CD4-positive, alpha-beta T cell treated with Interleukin-6 for 4 hours (primary cell): ENCODE data around the gene DNAJC27.
"Not testable (repeated sequence)": the region's sequence is repeated elsewhere in the genome, so short reads cannot be mapped to it uniquely, and the experiment has no call there.

ENCODE experiments used
- DNase-seq: peaks from one replicate; pipeline ENCODE4 v3.0.0-alpha.2; 2020; ENCODE audit warnings: mixed read lengths

DNAJC27 gene

GRCh38 chr2:24971536-24972314, at the start of gene DNAJC27:
Gene DNAJC27 (minus strand): TSS chr2:24971955. CDS start chr2:24971904, 51 bp downstream.
- peak; percentile 97 for DNase-seq

GRCh38 chr2:25018681-25019080, 46.9 kb upstream of the DNAJC27 start:
- DNase-seq = no peak

DNA sequence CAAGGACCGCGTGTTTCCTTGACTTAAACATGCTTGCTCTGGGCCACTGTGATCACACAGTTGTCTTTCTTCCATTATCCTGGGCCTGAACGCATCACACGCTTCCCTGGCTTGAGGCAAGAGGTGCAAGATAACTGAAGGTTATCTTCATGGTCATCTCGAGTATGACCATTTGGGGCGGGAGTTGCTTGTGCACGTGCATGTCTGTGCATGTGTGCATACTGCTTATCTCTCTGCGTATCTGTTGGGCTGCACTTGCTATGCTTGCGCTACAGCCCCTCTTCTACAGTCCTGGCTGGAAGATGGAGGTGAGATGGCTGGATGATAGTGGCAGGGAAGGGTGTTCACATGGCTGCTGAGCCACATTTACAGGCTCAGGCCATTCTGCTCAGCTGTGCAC, 42.9 kb upstream of the DNAJC27 start:
- DNase-seq = no peak

GRCh38 chr2:25011342-25011741, 39.6 kb upstream of the DNAJC27 start:
- not testable (repeated sequence) for DNase-seq

DNA sequence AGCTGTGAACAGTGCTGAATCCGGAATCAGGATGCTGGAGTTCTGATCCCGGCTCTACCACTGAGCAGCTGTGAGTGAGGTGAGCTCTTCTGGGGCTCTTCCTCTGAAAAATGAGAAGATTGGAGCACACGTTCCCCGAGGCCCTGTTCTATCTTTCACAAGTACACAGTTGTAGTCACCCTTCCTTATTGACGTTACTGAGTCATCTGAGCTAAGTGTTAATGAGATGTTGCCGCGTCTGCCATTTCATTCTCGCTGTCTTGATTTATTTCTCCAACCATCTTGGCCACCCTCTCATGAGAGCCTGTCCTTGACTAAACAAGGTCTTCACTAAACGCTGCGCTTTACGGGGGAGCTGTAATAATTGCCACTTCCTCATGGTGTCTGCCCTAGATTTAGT, 38.2 kb upstream of the DNAJC27 start:
- DNase-seq = no peak

DNA sequence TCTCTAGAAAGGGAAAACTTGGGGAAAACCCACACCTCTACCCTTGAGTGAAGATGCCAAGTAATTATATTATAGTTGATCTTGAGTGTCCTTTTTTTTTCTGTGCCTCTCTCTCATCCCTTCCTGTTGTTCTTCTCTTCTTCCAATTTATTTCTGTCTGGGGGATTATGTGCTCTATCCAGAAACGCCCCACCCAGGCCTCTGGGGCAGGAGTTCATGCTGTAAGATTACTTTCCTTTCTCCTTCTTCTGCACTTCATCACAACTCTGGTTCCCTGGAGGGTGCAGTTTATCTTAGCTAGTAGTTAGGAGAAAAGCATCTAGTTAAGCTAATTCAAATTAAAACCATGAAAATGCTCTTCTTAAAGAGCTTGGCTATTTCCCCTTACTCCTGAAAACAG, 30.3 kb upstream of the DNAJC27 start:
- DNase-seq = no peak

DNA sequence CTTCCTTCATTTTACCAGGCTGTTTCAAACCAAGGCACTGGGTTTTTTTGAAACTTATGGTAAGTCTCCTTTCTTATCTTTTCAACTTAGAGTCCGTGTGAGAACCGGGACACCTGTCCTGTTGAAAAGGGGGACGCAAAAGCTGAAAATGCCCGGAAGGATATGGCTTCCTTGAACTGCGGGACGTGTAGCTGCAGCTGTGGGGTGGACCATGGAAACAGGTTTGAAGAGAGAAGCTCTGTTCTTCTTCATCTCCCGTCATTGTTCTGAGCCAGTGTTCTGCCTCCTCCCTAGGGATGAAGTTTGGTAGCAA, 29.5 kb upstream of the DNAJC27 start:
- DNase-seq = no peak

DNA sequence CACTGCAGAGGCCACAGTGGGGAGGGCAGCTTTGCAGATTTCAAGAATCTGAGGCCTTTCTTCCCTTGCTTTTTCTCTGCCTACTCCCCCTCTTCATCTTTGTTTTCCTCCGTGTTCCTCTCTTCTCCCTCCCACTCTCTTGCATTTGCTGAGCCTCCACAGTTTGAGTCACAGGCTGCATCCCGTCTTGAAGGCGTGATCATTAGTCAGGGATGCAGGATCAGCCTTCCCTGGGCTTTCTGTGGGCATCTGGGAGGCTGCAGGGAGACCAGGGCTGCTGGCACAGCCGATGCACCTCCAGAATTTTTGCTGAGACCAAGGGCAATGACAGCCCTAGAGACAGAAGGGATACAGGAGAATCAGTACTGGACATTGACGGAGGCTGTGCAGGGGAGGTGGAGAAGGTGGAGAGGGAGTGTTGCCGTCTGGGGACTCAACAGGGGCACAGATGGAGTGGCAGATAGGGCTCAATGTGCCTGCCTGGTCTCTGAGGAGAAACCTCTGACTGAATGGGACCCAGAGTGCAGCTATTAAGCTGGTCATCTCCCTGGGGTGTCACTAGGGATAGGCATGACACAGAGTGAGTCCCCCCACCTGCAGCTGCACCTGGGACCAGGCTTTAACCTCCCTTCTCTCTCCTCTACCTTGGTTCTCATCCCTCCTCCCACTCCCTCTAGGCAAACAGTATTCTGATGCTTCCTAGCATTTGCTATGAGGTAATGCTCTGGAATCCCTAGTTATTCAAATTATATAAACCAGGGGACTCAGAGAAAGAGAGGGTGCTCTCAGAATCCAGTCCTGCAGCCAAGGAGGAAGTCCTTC, 29.0 kb upstream of the DNAJC27 start:
- DNase-seq = no peak

DNA sequence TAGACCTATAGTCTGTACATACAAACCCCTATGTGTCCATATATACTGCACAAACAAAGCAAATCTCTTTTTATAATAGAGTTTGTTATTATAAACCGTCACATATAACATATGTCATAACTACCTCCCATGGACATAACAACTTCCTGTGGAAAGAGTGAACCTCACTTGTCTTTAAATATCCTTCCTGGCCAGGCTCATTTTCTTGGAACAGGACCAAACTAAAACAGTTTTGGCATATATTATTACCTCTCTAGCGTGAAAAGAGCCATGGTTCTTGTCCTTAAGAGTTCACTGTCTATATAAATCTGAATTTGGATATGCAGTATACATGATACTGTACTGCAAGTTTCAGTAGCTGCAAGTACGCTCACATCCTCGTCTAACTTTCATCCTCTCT, 28.3 kb upstream of the DNAJC27 start:
- DNase-seq = no peak

- not testable (repeated sequence) for DNase-seq
Observed at GRCh38 chr2:24999097-24999496, 27.3 kb upstream of the DNAJC27 start.

DNA sequence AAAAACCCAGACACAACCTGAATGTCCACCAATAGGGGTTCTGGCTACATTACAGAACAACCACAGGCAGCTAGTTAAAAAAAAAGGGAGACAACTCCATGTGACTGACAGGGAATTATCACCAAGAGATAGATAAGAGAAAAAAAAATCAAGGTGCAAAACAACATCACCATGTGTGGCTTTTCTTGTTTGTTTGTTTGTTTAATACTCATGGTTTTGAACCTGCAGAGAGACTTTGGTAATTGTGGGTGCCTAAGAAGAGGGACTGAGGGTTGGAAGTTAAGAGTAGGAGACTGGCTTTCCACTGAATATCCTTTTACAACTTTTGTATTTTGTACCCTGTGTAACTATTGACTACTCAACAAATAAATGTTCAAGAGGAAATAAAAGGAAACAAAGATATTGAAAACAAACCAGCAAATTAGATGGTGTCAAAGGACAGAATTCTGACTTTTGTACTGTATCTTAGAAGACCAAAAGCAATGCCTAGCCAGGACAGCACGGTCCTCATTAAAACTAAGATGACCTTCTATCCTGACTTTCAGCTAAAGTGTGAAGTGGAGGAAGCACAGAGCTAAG, 22.5 kb upstream of the DNAJC27 start:
- no peak for DNase-seq

DNA sequence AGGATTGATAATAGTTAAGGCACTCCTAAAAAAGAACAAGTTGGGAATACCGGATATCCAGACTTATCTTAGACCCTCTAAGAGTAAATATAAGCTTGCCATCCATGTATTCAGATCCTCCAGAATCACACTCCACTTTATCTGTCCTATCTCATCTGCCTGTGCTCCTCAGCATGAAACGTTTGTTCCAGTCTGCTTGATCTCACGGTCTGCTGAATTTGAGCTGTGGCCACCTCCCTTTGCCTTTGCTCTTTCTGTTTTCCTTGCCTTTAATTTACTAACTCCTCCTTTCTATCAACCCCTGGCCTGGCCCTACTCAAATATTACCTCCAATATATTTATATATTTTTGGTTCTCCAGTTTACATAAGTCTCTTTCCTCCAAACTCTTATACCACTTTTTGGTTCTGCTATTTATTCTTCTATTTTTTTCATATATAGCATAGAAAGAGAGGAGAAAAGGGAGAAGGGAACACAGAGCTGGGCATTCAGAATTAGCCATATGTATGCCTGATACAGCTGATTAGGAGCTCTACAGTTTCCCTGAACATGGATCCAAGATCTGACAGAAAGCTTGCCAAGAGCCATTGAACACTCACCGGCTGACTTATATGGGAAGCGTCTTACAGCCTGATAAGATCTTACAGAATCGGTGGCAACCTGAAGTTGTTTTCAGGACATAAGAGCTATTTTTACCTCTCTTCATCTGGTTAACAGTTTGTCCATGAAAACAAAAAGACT, 21.8 kb upstream of the DNAJC27 start:
- no peak for DNase-seq

DNA sequence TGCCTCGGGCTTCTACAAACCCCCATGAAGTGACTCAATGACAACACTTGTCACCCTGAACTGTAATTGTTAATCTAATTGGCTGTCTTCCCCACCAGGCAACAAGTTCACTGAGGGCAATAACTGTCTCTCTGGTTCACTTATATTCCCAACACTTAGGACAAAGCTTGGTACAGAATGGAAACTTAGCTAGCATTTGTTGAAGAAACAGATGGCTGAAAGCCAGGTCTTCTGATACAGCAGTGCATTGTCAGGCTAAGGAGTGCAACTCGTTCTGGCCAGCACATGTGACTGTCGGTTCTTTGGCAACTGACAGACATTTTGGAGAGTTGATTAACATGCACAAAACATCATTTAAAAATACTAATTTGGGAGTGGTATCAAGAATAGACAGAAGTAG, 14.6 kb upstream of the DNAJC27 start:
- DNase-seq = no peak

GRCh38 chr2:24985511-24985910, 13.8 kb upstream of the DNAJC27 start:
- DNase-seq = no peak

DNA sequence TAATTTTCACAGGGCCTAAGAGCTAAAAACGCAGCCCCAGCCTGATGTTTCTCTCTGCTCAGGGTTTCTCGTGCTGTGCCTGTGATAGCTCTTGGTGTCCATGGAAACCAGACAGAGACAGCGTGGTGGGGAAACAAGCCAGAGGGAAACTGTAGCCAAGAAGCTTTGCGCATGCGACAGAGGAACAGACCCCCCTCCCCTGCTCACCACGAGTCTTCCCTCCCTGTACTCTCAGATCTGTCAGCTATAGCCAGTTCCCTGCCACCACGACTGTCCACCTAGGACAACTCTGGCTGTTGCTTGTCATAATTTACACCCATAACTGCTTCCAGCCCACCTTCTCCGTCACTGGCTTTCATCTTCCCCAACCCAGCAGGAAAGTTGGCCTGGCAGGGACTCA, 13.2 kb upstream of the DNAJC27 start:
- no peak for DNase-seq

- DNase-seq = no peak
Observed at GRCh38 chr2:24981411-24982136, 9.8 kb upstream of the DNAJC27 start.

GRCh38 chr2:24978661-24979060, 6.9 kb upstream of the DNAJC27 start:
- DNase-seq = no peak

DNA sequence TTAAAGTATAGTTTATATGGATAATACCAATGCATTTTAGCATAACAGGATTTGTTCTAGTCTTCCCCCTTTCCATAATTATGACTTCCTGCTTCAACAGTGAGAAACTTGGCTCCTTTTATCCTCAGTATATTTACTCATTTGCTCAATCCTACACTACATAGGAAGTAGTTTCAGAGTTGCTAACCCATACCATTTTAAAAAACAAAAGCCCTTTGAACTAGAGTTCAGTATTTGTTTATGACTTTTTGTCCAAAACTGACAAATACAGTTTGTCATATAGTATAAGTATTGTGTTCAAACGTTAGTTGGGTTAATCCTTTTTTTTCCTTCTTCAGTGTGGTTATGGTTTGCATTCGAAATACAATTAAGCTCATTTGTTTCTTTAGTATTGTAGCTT, 5.9 kb upstream of the DNAJC27 start:
- no peak for DNase-seq

- DNase-seq = no peak
Observed at GRCh38 chr2:24973812-24974211, 2.1 kb upstream of the DNAJC27 start.

DNA sequence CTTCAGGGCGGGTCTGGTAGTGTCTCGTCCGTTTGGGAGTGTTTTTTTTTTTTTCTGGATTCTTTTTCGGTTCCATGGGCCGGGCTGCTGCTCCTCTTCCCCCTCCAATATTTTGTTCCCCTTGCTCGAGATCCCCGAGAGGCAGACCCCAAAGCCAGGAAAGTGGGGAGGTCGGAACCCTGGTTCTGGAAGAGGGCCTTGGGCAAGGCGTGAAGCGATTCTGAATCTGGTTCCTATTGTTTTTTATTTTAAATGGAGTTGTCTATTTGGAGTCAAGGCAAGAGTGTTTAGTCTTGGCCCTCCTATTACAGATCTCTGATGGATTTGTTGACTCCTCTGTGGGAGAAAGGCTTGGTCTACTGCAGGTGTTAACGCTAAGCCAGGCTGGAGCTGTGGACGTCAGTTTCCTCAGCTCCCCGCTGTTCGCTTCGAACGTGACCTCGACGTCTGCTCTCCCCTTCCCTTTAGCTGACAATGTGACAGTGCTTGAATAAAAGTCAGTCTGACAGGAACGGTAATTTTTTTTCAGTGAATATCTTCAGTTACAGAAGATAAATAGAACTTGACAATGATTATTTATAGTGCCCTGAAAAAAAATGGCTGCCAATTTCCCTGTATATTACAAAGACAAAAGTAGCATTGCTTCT, 683 bp upstream of the DNAJC27 start:
- peak; percentile 54 for DNase-seq

DNA sequence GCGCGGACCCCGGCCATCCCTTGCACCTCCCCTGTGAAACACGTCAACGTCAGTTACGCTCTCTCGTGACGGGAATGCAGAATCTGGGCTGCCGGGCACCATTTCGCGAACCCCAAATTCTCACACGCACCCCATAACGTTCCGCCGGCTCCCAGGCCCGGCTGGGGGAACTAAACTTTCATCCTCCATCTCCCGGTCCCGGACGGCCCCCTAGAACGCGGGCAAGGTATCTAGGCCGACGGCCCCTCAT, 544 bp downstream of the DNAJC27 start:
- DNase-seq = no peak
